Measurements from ENCODE around the gene DIAPH2.

DNA sequence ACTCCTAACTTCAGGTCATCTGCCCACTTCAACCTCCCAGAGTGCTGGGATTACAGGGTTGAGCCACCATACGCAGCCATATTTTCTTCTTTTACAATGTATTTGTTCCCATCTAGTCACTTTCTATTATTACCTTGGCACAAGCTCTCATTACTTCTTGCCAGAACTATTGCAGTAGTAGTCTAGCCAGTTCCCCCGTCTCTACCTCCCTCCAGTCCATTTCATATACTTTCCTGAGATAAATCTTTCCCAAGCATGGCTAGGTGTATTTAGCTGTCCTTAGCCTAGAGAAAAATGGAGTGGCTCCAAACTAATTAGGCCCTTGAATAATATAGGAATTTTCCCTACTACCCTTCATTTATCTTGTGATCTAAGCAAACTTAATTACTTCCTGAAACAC is 611.3 kb downstream of the DIAPH2 start:
- TF ChIP-seq, protein P1, sequence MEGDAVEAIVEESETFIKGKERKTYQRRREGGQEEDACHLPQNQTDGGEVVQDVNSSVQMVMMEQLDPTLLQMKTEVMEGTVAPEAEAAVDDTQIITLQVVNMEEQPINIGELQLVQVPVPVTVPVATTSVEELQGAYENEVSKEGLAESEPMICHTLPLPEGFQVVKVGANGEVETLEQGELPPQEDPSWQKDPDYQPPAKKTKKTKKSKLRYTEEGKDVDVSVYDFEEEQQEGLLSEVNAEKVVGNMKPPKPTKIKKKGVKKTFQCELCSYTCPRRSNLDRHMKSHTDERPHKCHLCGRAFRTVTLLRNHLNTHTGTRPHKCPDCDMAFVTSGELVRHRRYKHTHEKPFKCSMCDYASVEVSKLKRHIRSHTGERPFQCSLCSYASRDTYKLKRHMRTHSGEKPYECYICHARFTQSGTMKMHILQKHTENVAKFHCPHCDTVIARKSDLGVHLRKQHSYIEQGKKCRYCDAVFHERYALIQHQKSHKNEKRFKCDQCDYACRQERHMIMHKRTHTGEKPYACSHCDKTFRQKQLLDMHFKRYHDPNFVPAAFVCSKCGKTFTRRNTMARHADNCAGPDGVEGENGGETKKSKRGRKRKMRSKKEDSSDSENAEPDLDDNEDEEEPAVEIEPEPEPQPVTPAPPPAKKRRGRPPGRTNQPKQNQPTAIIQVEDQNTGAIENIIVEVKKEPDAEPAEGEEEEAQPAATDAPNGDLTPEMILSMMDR (IDR thresholded peaks at IDR 0.05) = no peak
- no peak for TF ChIP-seq POLR2A (IDR thresholded peaks at IDR 0.05)

All from esophagus squamous epithelium (tissue), 4 donors.